Mucosa of gallbladder (tissue), 1 donor: ENCODE results near the gene OR8K1. TPM values are rescaled to one million over a fixed set of nuclear protein-coding genes. Genes with fewer than 3 reads are reported as not detected.

Experiments
- DNase-seq: peaks from one replicate; pipeline ENCODE4 v3.0.0-alpha.2; 2020; ENCODE audit warnings: low spot score
- total RNA-seq: library from RNA; stranded (reverse); gene quantifications from one replicate; pipeline ENCODE4 v1.2.1, GENCODE V29; 2021
- donor health status: DM: no; HTN: no; CAD: no.

The OR8K1 gene
- not detected for total RNA-seq

GRCh38 chr11:56345739-56346138, at the start of gene OR8K1:
TSS of gene OR8K1 (plus strand) at chr11:56346039. CDS start at chr11:56346039, 0 bp downstream.
- no peak for DNase-seq

- no peak for DNase-seq
Observed at GRCh38 chr11:56296898-56297297, 48.9 kb upstream of the OR8K1 start.

GRCh38 chr11:56307836-56308235, 38.0 kb upstream of the OR8K1 start:
- DNase-seq = no peak

GRCh38 chr11:56314844-56315243, 31.0 kb upstream of the OR8K1 start, which contains the start of gene OR8K3:
TSS of gene OR8K3 (plus strand) at chr11:56315144. CDS start at chr11:56318307, 3,163 bp downstream.
- DNase-seq = no peak

GRCh38 chr11:56331861-56332491, 13.9 kb upstream of the OR8K1 start:
- DNase-seq = no peak

GRCh38 chr11:56333156-56333555, 12.7 kb upstream of the OR8K1 start:
- no peak for DNase-seq

- DNase-seq = no peak
Observed at GRCh38 chr11:56340289-56340688, 5.5 kb upstream of the OR8K1 start.

- DNase-seq = no peak
Observed at GRCh38 chr11:56353991-56354390, 8.2 kb downstream of the OR8K1 start, which contains the start of gene OR8J1. TSS of gene OR8J1 (plus strand) at chr11:56354291. CDS start at chr11:56360247, 5,956 bp downstream.

GRCh38 chr11:56375324-56375723, 29.5 kb downstream of the OR8K1 start, which contains the start of gene OR8U1:
TSS of gene OR8U1 (plus strand) at chr11:56375624. CDS start at chr11:56375624, 0 bp downstream.
- DNase-seq = no peak

- DNase-seq = no peak
Observed at GRCh38 chr11:56380120-56380519, 34.3 kb downstream of the OR8K1 start.

GRCh38 chr11:56394381-56394780, 48.5 kb downstream of the OR8K1 start:
- no peak for DNase-seq

GRCh38 chr11:56396047-56396446, 50.2 kb downstream of the OR8K1 start:
- DNase-seq = no peak

Other genes starting within 250 kb of the OR8K1 start
- not detected for gene OR8H2, start 242.4 kb upstream of the OR8K1 start, total RNA-seq
- gene OR8H3, start 223.7 kb upstream of the OR8K1 start, total RNA-seq = not detected
- not detected for gene OR8J3, start 205.8 kb upstream of the OR8K1 start, total RNA-seq
- not detected for gene OR8K5, start 185.7 kb upstream of the OR8K1 start, total RNA-seq
- not detected for gene OR5J2, start 169.4 kb upstream of the OR8K1 start, total RNA-seq
- gene OR5T2, start 111.8 kb upstream of the OR8K1 start, total RNA-seq = not detected
- not detected for gene OR5T3, start 93.8 kb upstream of the OR8K1 start, total RNA-seq
- gene OR5T1, start 71.9 kb upstream of the OR8K1 start, total RNA-seq = not detected
- not detected for gene OR8H1, start 53.8 kb upstream of the OR8K1 start, total RNA-seq
- not detected for gene OR8K3, start 30.9 kb upstream of the OR8K1 start, total RNA-seq
- gene OR8J1, start 8.3 kb downstream of the OR8K1 start, total RNA-seq = not detected
- not detected for gene OR8U1, start 29.6 kb downstream of the OR8K1 start, total RNA-seq
- not detected for gene OR5AL1, start 66.7 kb downstream of the OR8K1 start, total RNA-seq
- gene OR5M3, start 127.3 kb downstream of the OR8K1 start, total RNA-seq = not detected
- gene OR5M8, start 145.3 kb downstream of the OR8K1 start, total RNA-seq = not detected
- gene OR5M11, start 197.2 kb downstream of the OR8K1 start, total RNA-seq = not detected
- not detected for gene OR5M10, start 231.7 kb downstream of the OR8K1 start, total RNA-seq